ENCODE data around the gene PLEKHG4.

The PLEKHG4 gene

DNA sequence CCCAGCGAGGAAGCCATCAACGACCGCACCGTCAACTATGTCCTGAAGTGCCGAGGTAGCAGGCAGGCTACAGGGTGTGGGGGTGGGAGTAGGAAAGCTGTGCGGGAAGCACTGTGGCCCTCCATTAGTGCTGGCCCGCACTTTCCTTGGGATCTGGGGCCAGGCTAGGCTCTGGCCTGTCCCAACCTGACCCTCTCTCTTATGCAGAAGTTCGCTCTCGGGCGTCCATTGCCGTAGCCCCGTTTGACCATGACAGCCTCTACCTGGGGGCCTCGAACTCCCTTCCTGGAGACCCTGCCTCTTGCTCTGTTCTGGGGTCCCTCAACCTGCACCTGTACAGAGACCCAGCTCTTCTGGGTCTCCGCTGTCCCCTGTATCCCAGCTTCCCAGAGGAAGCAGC lies 8.6 kb downstream of the PLEKHG4 start:
- no peak for DNase-seq

DNA sequence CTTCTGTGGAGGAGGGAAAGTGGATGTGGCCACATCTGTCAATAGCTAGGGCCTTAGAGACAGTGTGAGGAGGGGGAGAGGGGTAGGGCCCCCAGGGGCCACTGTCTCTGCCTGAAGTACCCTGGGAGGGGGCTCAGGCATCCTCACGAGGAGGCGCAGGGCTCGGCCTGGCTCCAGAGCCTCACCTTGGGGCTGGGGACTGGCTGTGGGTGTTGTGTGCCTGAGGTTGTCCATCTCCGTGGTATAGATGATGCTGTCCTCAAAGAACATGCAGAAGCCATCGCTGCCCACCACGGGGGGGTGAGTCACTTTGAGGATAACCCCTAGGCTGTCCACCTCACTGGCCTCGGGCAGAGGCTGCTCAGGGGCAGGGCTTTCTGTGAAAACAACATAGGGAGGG lies 12.1 kb downstream of the PLEKHG4 start:
- no peak for DNase-seq

DNA sequence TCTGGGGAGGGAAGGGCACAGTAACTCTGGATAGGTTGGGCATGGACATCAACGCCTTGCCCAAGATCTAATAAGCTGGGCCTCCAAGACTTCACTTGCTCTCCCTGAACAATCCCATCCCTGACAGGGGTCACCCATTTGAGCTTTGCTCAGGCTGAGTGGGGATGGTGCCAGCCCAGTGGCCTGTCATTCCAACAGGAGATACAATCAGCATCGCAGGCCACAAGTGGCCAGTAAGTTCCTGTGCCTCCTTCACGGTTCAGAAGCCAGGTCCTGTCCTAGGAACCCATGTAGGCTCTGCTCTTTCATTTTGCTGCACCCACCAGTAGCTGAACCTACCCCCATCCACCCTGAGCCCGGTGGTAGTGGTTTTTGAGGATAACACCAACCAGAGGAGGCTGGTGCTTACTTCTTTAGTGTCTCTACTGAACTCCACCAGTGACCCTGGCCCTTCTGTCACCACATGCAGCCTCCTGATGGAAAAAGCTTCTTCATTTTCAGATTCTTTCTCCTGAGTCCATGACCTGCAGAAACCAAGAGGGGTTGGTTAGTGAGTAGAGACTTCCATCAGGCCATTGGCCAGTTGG lies 14.9 kb downstream of the PLEKHG4 start:
- no peak for DNase-seq

DNA sequence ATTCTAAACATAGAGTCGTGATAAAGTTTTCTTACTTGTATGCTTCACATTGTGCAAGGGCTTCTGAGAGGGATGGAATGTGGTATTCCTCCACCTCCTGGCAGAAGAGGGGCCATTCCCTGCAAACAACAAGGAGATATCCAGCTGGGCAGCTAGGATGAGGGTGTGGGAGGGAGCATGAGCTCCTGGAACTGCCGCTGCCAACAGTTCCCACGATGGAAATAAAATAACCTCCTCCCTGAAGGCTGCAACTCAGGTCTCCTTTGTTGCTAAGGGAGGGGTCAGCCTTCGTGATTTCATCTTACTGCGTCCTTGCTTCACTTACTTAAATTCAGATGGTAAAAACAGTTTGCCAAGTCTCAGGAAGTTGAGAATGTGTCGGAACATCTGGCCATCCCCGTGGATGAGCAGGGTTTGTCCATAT lies 15.6 kb downstream of the PLEKHG4 start:
- no peak for DNase-seq

DNA sequence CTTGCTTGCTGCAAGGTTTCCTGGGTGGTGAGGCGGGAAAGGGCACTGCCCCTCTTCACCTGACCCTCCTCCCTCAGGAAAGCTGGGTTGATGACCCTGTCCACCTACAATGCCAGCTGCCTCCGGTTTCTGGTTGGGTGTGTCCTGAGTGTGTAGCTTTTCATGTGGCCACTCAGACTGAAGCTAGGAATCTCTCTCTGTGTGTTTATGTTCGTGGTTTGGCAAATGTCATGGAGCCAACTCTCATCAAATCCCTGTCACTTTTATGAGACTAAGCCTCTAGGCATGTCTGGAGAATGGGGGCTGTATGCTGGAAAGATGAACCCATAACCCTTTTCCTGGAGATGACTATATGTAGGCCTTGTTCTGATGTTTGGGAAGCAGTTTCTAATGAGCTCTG lies 17.1 kb downstream of the PLEKHG4 start:
- DNase-seq: no peak

DNA sequence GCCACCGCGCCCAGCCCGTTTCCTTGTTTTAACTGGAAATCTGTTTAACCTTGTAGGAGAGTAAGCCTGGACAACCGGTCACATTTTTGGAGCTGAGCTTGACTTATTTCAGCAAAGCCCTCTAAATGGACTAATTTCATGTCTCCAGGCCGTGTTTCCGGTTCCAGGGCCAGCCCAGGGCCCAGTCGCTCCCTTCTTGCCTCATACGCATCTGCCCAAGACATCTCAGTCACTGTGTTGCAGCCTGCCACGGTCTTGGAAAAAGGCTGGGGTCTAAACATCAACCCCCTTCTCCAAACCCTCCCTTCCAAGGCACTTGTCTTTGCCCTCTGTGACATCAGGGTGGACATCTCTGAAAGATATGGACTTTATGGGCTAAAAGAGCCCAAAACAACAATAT lies 18.9 kb downstream of the PLEKHG4 start:
- no peak for DNase-seq

DNA sequence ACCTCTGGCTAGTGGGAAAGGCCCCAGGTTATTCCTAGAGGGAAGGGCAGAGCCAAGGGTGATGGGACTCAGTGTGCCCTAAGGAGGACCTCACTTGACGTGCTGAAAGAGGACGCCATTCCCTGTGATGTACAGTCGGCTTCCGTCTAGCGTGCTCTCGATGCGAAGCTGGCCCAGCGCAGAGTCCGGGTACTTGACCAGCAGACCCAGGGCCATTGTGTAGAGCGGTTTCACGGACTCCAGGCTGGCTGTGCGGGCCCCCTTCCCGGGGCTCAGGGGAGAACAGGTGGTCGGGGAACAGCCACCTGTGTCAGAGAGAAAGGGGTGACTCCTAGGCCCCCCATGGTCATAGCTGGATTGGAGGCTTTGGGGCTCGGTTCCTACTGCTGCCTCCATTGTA lies 19.9 kb downstream of the PLEKHG4 start:
- no peak for DNase-seq

DNA sequence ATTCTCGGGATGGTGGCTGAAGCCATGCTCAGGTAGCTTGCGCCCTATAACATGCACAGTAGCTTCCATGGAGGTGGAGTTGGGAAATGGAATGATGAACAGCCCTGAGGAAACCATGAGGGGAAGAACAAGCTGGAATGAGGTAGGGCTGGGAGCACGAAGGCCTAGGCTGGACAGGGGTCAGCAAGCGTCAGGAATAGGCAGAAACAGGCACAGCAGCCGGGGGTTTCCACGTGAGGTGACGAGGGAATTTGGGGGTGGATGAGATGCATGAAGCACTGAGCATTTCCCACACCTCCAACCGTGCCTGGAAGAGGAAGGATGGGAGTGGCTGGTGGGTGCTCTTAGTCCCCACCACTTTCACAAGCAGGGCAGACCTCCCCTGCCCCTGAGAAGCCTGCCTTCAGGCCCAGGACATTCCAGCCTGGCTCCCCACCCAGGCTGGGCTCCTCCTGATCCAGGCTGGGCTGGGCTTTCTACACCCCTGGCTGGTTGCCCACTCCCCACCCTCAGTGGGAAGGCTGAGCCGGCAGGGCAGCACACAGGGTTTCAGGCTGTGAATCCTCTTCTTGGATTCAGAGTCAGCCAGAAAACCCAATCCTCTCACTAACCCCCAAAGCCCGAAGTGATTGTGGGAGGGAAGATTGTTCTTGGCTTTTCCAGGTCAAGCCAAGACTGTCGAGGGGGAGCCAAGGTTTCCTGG lies 21.9 kb downstream of the PLEKHG4 start:
- DNase-seq: no peak

DNA sequence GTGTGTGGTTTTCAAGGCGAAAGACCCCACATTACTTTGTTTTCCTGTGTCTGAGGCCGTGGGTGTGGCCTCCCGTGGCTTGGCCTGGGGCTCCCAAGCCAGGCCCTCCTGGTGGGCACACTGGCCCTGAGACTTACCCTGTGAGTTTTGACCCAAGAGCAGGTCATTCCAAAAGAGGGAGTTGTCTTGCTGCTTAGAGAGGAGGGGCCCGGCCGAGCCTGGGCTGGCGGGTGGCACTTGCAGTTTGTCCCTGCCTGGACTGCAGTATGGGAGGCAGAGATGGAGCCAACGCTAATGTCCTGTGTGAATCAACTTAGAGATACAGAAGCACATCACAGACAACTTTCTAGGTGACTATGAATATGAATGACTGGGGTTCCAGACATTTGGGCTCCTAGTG lies 22.7 kb downstream of the PLEKHG4 start:
- DNase-seq: no peak

DNA sequence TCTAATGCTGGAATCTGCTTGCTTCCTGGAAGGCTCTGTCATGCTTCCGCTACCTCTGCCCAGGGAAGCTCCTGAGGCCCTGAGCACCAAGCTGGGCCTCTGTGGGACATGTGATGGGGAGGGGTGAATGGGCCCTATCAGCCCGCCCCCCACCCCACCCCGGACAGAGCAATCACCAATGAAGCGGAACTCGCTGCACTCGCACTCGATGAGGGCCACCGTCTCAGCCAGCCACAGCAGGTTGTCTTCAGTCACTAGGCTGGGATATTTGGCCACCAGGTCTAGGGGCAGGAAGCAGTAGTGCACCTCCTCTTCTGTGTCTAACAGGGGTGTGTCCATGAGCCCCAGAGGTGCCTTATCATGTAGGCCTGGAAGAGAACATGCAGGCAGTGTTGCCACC lies 23.6 kb downstream of the PLEKHG4 start:
- DNase-seq: no peak

DNA sequence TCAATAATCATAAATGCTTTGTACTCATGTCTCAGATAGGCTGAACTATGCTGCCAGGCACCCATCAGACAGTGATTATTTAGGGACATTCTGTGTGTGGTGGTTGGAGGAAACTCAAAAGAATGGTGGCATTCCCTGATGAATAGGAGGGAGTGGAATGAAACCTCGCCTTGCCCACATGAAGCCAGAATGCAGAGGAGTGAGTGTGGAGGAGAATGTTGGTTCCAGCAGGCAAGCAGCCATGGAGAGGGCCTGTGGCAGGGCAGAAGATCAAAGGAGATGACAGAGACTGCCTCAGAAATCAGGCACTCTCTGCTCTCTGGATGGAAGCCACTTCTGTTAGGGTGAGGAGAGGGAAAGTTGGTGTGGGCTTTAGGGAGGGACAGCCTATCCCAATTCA lies 24.7 kb downstream of the PLEKHG4 start:
- no peak for DNase-seq

DNA sequence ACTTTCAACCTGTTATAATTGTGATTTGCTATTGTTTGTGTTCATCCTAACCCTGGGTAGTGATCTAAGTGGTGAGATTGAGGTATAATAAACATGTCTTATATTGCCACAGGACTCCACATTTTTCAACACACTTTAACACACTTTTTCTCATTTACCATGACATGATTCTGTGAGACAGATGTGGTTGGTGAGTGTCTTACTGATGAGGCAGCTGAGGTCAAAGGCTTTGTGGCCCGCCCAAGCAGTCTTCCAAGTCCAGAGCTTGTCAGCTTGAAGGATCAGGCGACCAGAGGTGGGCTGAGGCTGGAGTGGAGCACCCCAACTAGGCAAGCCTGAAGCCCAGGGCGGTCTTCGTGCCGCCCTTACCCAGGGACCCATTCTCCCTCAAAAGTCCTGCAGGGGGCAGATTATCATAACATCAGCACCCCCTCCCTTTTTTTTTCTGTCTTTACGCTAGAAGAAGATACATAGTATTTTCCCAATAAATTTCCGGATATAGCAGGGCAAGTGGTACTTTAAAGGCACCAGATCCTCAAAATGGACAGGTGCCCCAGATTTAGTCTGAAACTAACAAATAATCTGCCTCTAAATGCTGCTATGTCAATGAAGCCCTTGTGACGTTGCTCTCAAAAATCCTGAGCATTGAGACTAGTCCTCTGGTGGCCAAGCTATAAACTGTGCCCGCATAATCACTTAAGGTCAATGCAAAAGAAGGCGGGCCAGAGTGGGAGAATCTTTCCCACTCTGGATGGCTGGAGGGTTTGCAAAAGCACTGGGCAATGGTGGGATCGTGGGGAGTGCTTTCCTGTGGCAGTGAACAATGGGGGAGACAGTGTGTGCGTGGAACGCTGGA lies 26.1 kb downstream of the PLEKHG4 start:
- DNase-seq: no peak

DNA sequence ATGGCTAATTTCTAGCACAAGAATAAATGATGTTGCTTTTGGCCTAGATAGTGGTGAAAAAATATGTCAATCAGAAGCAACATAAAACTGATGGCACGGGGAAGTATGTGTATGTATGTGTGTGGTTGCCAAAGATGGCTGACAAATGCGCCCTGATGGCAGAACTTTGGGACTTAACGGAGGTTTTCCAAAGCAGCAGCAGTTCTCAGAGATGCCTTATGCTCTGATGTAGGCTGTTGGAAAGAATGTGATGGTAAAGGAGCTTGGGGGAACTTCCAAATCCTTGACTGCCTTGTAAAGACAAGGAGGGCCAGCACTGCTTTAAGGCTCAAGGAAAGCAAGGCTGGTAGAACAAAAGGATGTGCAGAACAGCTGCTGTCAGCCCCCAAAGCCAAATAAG lies 31.2 kb downstream of the PLEKHG4 start:
- DNase-seq: no peak

DNA sequence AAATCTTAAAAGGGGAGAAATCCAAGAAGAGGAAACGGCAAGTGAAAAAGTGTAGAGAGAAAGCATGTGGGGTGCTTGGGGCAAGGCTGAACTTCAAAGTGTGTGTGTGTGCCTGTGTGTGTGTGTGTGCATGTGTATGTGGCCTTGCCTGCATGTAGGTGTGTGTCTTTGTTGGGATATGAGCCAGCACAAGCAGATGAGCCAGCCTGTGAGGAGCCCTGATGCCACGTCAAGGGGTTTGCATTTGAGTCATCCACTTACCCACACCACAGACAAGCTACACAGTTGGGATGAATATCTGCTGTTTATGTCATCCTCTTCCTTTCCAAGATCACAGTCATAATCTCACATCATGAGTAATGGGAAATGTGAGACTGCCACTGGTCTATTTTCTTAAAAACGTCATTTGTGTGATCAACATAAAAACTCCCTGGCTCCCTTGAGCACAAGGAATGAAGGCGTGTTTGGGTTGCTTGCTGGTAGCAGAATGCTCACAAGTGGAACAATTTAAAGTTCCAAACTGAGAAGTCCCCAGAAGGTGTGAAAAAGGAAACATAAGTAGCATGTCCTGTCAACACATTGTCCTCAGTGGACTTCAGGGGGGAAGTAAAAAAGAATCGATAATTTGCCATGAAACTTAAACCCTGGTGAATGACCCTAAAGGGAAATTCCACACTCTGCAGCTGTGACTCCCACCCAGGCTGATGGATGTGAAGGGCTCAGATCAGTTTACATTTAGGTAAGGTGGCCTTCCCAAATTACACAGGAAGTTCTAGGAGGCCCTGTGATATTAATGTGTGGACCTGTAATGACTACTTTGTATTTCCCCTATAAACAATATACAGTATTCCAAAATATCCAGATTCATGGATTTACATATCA lies 32.5 kb downstream of the PLEKHG4 start:
- DNase-seq: no peak

DNA sequence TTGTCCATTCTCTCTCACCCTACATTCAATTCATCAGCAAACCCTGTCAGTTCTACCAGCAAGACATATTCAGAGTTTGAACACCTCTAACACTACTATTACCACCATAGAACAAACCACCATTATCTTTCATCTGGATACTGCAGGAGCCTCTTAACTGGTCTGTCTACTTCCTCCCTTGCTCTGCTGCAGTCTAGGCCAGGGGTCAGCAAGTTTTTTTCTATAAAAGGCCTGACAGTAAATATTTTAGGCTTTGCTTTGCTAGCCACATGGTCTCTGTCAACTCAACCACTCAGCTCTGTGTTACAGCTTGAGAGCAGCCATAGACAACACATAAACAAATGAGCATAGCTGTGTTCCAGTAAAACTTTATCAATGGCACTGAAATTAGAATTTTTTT lies 33.4 kb downstream of the PLEKHG4 start:
- no peak for DNase-seq

DNA sequence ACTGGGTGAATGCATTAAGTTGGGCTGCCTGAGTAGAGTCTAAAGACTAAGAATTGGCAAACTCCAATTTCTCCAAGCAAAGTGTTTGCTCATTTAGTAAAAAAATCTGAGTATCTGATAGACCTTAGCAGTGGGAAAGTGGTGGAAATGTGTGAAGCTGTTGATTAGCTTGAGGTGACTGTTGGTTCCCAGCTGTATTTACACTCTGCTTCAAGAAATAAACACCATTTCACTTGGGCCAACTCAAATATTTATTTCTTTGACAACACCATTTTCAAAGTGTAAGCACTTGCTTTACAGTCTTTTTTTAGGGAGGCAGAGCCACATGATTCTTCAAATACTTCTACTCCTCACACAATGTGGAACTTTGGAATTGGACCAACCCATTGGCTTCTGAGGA lies 38.5 kb downstream of the PLEKHG4 start:
- no peak for DNase-seq

DNA sequence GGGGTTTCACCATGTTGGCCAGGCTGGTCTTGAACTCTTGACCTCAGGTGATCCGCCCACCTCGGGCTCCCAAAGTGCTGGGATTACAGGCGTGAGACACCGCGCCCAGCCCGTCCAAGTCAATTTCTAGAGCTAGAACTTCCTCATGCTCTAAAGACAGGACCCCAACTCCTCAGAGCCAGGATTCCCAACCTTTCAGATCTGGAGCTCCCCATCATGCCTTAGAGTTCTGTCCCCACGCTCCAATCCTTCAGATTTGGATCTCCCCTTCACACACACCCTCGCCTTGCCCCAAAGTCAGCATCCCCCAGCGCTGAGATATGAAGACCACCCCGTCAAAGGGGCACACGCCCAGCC lies 46.8 kb downstream of the PLEKHG4 start:
- no peak for DNase-seq

DNA sequence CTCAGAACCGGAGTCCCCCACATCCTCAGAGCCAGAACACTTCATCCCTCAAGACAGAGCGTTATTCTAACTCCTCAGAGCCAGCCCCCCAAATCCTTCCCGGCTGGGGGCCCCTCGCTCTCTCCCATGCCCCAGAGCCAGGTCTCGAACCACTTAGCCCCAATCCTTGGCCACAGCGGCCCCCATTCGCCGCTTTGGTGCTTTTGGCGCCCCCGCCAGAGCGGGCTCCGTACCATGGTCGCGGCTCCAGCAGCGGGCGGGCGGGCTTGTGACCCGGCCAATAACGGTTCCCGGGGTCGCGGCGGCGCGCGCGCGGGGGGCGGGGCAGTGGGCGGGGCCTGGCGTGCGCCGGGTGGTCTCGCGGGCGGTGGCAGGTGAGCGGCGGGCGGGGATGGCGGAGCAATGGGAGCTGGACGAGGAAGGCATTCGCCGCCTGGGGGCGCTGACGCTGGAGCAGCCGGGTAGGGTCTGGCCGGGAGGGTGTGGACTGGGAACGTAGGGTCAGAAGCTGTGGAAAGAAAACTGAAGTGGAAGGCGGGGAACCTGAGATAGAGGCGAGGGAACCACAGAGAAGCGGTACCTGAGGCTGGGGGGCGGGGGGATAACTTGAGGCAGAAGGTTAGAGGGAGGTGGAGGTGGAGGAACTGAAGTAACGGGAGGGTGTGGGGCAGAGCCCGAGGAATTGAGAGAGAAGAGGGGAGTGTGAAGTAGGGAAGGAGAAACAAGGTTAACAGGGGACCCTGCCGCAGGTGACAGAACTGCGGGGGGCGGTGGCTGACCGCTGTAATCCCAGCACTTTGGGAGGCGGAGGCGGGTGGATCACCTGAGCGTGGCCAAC lies 47.4 kb downstream of the PLEKHG4 start, which contains the start of the genes KCTD19 and LRRC36:
Gene KCTD19, minus strand, starts transcription at position 270 of the 838 bp plus-strand sequence. Its CDS starts 34 bp downstream, at position 236.
Gene LRRC36, plus strand, starts transcription at position 344 of the 838 bp plus-strand sequence. Its CDS starts 48 bp downstream, at position 392.
- DNase-seq: peak; percentile 74 to 88

DNA sequence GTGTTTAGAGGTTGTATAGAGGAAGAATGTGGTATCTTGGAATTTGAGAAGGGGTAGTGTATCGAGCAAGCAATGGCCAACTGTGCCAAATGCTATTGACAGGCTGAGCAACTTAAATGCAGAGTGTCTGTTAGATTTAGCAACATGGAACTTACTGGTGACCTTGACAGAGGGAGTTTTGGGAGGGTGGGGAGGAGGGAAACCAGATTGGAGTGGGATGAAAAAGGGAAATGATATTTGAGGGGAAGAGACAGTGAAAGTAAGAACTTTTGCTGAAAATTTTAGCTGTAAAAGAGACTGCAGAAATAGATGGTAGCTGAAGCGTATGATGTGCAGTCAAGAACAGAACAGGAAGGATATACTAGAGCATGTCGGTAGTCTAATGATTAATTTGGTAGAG lies 48.4 kb downstream of the PLEKHG4 start:
- DNase-seq: no peak

DNA sequence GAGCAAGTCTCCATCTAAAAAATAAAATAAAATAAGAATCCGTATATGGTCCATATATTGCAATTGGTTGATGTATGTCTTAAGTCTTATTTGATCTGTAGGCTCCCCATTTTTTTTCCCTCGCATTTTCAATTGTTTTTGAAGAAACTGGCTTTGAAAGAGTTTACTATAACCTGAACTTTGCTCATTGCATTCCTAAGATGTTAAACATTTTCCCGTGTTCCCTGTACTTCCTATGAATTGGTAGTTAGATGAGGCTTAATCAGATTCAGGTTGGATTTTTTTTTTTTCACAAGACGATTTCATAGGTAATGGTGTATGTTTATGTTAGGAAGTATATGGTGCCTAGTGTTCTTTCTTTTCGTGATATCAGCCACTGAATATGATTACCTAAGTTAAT lies 50.6 kb downstream of the PLEKHG4 start:
- DNase-seq: no peak

DNA sequence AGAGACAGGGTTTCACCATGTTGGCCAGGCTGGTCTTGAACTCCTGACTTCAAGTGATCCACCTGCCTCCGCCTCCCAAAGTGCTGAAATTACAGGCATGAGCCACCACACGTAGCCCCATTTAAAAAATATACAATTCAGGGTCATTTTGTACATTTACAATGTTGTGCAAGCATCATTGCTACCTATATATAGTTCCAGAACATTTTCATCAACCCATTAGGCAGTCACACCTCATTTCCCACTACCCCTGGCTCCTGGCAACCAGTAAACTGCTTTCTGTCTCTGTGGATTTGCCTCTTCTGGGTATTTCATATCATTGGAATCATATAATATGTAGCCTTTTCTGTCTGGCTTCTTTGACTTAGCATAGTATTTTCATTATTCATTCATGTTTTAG lies 54.0 kb downstream of the PLEKHG4 start:
- DNase-seq: no peak

DNA sequence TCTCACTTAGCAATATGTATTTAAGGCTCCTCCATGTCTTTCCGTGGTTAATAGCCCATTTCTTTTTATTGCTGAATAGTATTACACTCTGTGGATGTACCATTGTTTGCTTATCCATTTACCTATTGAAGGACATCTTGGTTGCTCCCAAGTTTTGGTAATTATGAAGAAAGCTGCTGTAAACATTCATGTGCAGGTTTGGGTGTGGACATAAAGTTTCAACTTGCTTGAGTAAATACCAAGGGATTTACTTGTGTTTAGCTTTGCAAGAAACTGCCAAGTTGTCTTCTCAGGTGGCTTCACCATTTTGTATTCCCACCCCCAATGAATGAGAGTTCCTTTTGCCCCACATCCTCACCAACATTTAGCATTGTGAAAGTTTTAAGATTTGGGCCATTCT lies 56.8 kb downstream of the PLEKHG4 start:
- DNase-seq: no peak

All from NCI-H524 (cell line).